ENCODE measurements around the gene DICER1.

DICER1 gene

DNA sequence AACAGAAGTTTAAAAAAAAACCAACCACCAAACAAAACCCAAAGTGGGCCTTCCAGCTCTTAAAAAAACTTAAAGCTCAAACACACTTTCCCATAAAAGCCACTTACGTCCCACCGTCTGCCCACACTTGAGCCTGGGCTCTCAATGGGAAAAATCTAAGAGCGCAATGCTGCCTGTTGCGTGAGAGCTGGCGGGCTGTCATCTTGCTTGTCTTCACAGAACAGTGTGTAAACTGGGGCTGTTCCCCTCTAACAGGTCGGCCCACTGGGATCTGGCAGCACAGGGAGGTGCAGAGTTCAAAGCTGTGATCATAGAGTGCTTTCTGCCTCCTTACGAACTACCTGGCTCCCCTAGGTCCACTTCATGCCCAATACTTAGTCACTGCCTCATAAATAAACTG is 80.0 kb downstream of the DICER1 start:
- no peak for DNase-seq (ENCODE audit: low read depth)

- DNase-seq (ENCODE audit: low read depth), result no peak
These were observed 81.5 kb downstream of the DICER1 start for GRCh38 chr14:95075789-95076188.

- no peak for DNase-seq (ENCODE audit: low read depth)
These were observed 83.4 kb downstream of the DICER1 start for GRCh38 chr14:95073947-95074346.

GRCh38 chr14:95072310-95072905 is 84.9 kb downstream of the DICER1 start:
- no peak for DNase-seq (ENCODE audit: low read depth)

DNA sequence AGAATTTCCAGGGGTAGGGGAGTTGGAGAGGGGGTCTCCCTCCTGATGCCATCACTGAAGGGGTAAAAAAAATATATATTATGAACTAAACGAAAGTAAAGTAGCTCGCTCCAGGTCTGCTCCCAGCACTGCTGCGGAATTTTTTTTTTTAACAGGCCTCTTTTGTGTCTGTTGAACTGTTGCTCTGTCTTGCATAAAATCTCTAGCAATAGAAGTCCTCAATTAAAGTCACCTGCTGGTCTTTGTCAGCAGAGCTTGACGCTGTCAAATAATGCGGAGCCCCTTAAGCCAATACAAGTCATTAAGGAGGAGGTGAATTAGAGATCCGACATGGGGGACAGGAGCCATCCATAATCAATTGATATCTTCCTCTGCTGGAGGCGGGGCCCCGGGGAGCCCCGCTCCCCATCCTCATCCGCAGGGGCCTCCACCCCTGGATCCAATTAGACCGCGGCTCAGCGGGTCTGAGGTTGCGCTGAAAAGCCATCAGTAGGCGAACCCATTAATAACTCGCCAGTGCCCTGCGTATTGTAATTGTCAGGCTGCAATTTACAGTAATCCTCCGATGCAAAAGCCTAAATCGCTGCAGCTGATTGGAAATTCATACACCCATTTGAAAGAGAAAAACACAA is 85.6 kb downstream of the DICER1 start:
- DNase-seq (ENCODE audit: low read depth), result no peak

DNA sequence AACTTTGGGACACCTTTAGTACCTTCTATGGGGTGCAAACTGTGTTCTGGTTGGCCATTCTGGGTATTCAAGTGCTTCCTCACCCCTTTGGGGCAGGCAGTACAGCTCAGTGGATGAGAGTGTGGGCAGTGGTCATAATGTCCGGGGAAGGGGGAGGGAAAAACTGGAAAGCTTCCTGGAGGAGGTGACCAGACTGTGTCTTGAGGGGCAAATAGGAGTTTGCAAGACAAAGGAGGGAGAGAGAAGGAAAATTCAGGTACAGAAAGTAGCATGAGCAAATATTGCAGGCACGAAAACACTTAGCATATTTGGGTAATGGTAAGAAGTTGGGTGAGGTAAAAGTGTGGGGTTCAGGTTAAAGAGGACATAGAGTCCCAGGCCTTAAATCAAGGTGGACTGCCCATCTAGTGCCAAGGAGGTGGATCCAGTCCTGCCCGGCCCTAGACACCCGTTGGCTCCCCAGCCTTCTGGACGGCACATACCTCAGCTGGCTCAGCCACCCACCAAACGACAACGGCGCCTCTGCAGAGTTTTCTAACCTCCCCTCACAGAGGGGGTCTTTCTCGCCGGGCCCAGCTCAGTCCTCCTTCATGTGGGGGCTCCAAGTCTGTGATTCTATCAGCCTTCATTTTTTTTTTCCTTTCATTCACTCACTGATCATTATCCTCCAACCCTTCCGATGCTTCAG is 86.4 kb downstream of the DICER1 start:
- DNase-seq (ENCODE audit: low read depth), result no peak

GRCh38 chr14:95069547-95069946 is 87.8 kb downstream of the DICER1 start:
- DNase-seq (ENCODE audit: low read depth), result no peak

- no peak for DNase-seq (ENCODE audit: low read depth)
These were observed 88.3 kb downstream of the DICER1 start for GRCh38 chr14:95069018-95069417.

GRCh38 chr14:95068521-95068920 is 88.8 kb downstream of the DICER1 start:
- no peak for DNase-seq (ENCODE audit: low read depth)

DNA sequence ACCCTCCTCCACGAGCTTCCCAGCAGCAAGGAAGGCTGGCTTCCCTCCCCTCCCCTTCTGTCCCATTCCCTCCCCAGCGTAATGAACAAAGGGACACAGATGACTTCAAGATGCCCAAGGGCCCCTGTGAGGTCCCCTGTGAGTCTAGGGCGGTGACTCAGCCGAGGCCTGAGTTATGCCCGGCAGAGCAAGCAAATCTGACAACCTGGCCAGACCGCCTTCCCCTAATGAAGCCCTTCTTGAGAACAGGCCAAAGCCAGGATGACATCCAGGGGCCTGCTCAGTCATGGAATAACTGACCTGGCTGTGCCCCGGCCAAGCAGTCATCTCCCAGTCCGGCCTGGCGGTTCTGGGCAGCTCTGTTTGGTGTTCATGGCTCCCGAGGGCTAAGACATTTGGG is 89.2 kb downstream of the DICER1 start:
- no peak for DNase-seq (ENCODE audit: low read depth)

DNA sequence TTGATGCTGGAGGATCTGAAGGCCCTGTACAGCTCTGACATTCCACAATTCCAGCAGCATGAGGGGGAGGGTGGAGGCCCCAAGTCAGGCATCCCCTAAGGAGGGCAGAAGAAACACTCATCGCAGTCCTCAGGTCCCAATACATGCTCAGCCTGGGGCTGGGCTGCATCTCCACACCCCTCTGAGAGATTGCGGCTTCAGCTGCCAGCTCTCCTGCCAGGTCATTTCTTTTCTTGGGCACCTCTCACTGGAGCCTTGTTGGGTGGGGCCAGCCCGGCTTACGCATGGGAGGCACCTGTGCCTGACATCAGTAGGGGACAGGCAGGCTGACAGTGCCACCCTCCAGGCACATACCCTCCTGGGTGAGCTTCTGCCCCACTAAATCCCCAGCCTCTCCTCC is 89.8 kb downstream of the DICER1 start:
- no peak for DNase-seq (ENCODE audit: low read depth)

DNA sequence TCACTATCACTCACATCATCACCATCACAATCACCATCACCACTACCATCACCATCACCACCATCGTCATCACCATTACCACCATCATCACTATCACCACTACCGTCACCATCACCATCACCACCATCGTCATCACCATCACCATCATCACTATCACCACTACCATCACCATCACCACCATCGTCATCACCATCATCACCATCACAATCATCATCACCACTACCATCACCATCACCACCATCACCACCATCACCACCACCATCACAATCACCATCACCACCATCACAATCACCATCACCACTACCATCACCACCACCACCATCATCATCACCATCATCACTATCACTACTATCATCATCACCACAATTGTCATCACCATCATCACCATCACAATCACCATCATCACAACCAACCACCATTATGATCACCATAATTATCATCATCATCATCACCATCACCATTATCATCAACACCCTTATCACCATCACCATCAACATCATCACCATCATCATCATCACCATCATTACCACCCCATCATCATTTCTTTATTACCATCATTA is 90.8 kb downstream of the DICER1 start:
- DNase-seq (ENCODE audit: low read depth), result no peak

DNA sequence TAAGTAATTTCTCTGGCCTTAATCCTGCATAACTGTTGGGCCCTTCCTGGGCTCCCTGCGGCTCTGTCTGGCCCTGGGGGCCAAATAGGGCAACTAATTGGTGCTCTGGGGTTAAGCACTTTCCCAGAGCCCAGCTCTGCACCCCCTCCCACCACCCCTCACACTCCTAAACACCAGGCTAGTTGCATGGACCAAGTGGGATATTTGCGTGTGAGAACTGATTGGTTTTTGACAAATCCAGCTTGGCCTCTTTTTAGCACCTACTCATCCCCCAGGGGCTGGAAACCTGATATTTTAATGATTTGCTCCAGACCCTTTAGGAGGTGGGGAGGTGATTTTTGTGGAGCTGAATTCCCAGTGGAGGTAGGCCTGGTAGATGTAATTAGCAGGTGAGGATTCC is 91.9 kb downstream of the DICER1 start:
- no peak for DNase-seq (ENCODE audit: low read depth)

DNA sequence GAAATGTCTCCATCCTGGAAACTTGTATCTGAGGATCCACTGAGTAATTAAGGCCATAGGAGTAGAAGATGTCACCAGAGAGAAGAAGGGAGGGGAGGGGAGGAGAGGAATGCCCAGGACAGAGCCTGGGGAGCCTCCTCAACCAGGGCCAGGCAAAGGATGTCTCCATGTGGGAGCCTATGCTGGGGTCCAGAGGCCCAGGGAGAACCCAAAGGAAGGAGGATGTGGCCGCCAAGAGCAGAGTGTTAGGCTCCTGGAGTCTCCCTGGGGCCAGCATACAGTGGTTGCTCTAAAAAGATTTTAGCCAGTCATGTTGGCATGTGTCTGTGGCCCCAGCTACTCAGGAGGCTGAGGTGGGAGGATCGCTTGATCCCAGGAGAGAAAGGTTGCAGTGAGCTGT is 92.6 kb downstream of the DICER1 start:
- DNase-seq (ENCODE audit: low read depth), result no peak

GRCh38 chr14:95064256-95064655 is 93.1 kb downstream of the DICER1 start:
- no peak for DNase-seq (ENCODE audit: low read depth)

- no peak for DNase-seq (ENCODE audit: low read depth)
These were observed 93.9 kb downstream of the DICER1 start for GRCh38 chr14:95063391-95063790.

DNA sequence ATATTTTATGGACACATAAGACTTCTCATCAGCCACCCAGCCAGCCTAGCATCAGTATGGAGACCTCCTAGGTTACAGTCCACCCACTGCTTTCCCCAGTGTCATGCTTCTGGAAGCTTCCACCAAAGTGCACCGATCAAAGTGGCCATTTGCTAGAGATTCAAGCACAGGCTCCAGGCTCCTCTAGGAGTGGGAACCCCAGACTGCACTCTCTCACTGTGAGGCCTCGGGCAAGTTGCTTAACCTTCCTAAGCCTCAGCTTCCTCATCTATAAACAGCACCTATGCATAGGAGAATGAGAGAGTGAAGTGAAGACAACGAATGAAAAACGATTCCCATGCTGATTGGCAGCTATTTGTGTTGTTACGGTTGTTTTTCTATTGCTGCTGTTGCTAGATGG is 94.4 kb downstream of the DICER1 start:
- no peak for DNase-seq (ENCODE audit: low read depth)

- no peak for DNase-seq (ENCODE audit: low read depth)
These were observed 95.1 kb downstream of the DICER1 start for GRCh38 chr14:95062220-95062619.

- no peak for DNase-seq (ENCODE audit: low read depth)
These were observed 95.8 kb downstream of the DICER1 start for GRCh38 chr14:95061317-95062093.

GRCh38 chr14:95059126-95059525 is 98.2 kb downstream of the DICER1 start:
- DNase-seq (ENCODE audit: low read depth), result no peak

DNA sequence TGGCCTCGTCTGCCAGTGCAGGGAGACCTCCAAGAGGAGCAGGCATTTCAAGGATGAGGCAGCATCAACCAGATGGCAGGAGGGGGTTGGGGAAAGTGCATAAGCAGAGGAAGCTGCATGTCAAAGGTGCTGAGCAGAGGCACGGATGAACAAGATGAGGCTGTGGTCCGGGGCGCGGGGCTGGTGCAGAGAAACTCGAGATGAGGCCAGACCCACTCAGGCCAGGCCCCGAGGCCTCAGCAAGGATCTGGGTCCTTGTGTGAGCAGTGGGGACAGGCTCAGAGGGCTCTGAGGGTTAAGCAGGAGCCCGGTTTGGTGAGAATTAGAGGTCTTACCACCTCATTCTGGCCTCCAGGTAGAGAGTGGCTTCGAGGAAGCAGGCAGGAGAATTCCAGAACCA is 98.8 kb downstream of the DICER1 start:
- DNase-seq (ENCODE audit: low read depth), result no peak

- no peak for DNase-seq (ENCODE audit: low read depth)
These were observed 99.5 kb downstream of the DICER1 start for GRCh38 chr14:95057851-95058250.

GRCh38 chr14:95057147-95057546 is 100.2 kb downstream of the DICER1 start:
- DNase-seq (ENCODE audit: low read depth), result no peak
